ENCODE data around the gene SH3BP5.

SH3BP5 gene

GRCh38 chr3:15294929-15295328 is 37.5 kb downstream of the SH3BP5 start:
- DNase-seq, result no peak

GRCh38 chr3:15292765-15293522 is 39.4 kb downstream of the SH3BP5 start:
- no peak for DNase-seq

GRCh38 chr3:15291589-15292541 is 40.5 kb downstream of the SH3BP5 start:
- DNase-seq, result peak; percentile 52

- no peak for DNase-seq
These were observed 41.6 kb downstream of the SH3BP5 start for GRCh38 chr3:15290736-15291135.

- DNase-seq, result no peak
These were observed 42.7 kb downstream of the SH3BP5 start for GRCh38 chr3:15289661-15290060.

- no peak for DNase-seq
These were observed 43.9 kb downstream of the SH3BP5 start for GRCh38 chr3:15288331-15289035.

- DNase-seq, result peak; percentile 80
These were observed 44.6 kb downstream of the SH3BP5 start for GRCh38 chr3:15287565-15288330.

- DNase-seq, result no peak
These were observed 46.4 kb downstream of the SH3BP5 start for GRCh38 chr3:15286022-15286421.

- DNase-seq, result no peak
These were observed 48.1 kb downstream of the SH3BP5 start for GRCh38 chr3:15284121-15284889.

GRCh38 chr3:15283702-15284101 is 48.7 kb downstream of the SH3BP5 start:
- no peak for DNase-seq

GRCh38 chr3:15281817-15282216 is 50.6 kb downstream of the SH3BP5 start:
- no peak for DNase-seq

- DNase-seq, result no peak
These were observed 51.4 kb downstream of the SH3BP5 start for GRCh38 chr3:15280853-15281532.

- no peak for DNase-seq
These were observed 52.5 kb downstream of the SH3BP5 start for GRCh38 chr3:15279671-15280402.

GRCh38 chr3:15279205-15279604 is 53.2 kb downstream of the SH3BP5 start:
- no peak for DNase-seq

- DNase-seq, result no peak
These were observed 54.4 kb downstream of the SH3BP5 start for GRCh38 chr3:15277861-15278500.

- DNase-seq, result peak; percentile 10
These were observed 56.2 kb downstream of the SH3BP5 start for GRCh38 chr3:15276028-15276724.

GRCh38 chr3:15273227-15273626 is 59.2 kb downstream of the SH3BP5 start:
- DNase-seq, result no peak

- DNase-seq, result no peak
These were observed 59.8 kb downstream of the SH3BP5 start for GRCh38 chr3:15272426-15273196.

Data from fibroblast of upper back skin (primary cell).